Activated CD4-positive, alpha-beta memory T cell treated with anti-CD3 and anti-CD28 coated beads for 36 hours (primary cell): ENCODE measurements around the gene BRDT. TPM values are rescaled to one million over a fixed set of nuclear protein-coding genes. Genes with fewer than 3 reads are reported as not detected.
A peak's percentile ranks its signal among the peaks of the same experiment; 100 is the strongest.

Experiments used
- CTCF ChIA-PET: fragments of 350-600 bp; sonication (Branson Sonifier 250); formaldehyde crosslinking; loops from one replicate; lab custom pipeline; 2021; ENCODE audit warnings: antibody characterized with exemption, inconsistent platforms; lab: Charles Lee
- POLR2A ChIA-PET: fragments of 350-600 bp; sonication (Branson Sonifier 250); formaldehyde crosslinking; loops from one replicate; lab custom pipeline; 2021; ENCODE audit warnings: antibody characterized with exemption; lab: Charles Lee
- DNase-seq: peaks from one replicate; pipeline ENCODE4 v3.0.0-alpha.2; 2020
- H3K27ac Mint-ChIP-seq: one replicate; pipeline ENCODE4 v1.8.0; 2021; ENCODE audit warnings: mixed read lengths
- H3K27me3 Mint-ChIP-seq: one replicate; pipeline ENCODE4 v1.8.0; 2021; ENCODE audit warnings: mixed read lengths
- H3K36me3 Mint-ChIP-seq: one replicate; pipeline ENCODE4 v1.8.0; 2021; ENCODE audit warnings: mixed read lengths
- H3K4me1 Mint-ChIP-seq: one replicate; pipeline ENCODE4 v1.8.0; 2021; ENCODE audit warnings: low read depth, mixed read lengths
- H3K4me3 Mint-ChIP-seq: one replicate; pipeline ENCODE4 v1.8.0; 2021; ENCODE audit warnings: mild to moderate bottlenecking, mixed read lengths
- H3K9me3 Mint-ChIP-seq: one replicate; pipeline ENCODE4 v1.8.0; 2021; ENCODE audit warnings: mixed read lengths
- intact Hi-C: fragments of 100-400 bp; cut with micrococcal nuclease; formaldehyde crosslinking; loops from one replicate; pipeline ENCODE4 v1.15.1; 2023
- total RNA-seq, 2 experiments: library from RNA; stranded (reverse); gene quantifications; one replicate each; pipeline ENCODE4 v1.2.3, GENCODE V29; 2021

BRDT gene
- total RNA-seq, 2 experiments from 2014 or later: not detected

DNA sequence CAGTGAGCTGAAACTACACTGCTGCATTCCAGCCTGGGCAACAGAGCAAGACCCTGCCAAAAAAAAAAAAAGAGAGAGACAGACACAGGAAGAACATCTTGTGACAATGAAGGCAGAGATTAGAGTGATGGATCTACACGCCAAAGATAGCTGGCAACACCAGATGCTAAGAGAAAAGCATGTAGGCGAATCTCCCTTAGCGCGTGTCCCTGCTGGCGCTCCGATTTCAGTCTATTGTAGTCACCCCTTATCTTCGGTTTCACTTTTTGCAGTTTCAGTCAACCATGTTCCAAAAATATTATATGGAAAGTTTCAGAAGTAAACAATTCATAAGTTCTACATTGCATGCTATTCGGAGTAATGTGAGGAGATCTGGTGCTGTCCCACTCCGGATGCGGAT lies 11.6 kb upstream of the BRDT start:
- peaks cover 6% of the 10 kb centered on the region for H3K9me3 Mint-ChIP-seq
- no peak for DNase-seq
- no peak overlapping the region for H3K4me3 Mint-ChIP-seq
- H3K36me3 Mint-ChIP-seq: peaks cover 1% of the 10 kb centered on the region
- ChIA-PET CTCF (interaction anchor here (0.6 kb wide), 1 partner anchor 704 kb away, joined by 3 read pairs; no protein-coding TSS in a partner anchor), POLR2A (no interaction called here)
- H3K4me1 Mint-ChIP-seq: no peaks in the 10 kb centered on the region
- intact Hi-C loops: no loop called here
- no peak overlapping the region for H3K27ac Mint-ChIP-seq
- no peaks in the 10 kb centered on the region for H3K27me3 Mint-ChIP-seq

DNA sequence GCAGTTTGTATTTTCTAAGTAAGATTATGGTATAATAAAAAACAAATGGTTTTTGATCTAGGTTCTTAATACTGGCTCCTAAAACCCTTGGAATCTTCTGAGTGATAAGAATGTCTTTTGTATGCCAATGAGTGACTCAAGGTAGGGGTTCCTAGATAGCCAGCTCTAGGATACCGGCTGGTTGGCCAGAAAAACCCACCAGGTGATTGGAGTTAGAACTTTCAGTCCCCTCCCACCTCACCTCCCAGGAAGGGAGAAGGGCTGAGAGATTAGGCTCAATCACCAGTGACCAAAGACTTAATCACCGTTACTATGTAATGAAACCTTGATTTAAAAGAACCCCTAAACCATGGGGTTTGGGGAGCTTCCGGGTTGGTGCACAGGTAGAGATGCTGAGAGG lies 8.7 kb upstream of the BRDT start:
- H3K27me3 Mint-ChIP-seq: no peaks in the 10 kb centered on the region
- H3K27ac Mint-ChIP-seq: no peak overlapping the region
- no peaks in the 10 kb centered on the region for H3K4me1 Mint-ChIP-seq
- POLR2A ChIA-PET: no interaction called here
- H3K36me3 Mint-ChIP-seq: peaks cover 1% of the 10 kb centered on the region
- intact Hi-C loops: no loop called here
- H3K4me3 Mint-ChIP-seq: no peak overlapping the region
- CTCF ChIA-PET: interaction anchor here (0.6 to 1.8 kb wide), 3 partner anchors 539 to 775 kb away, joined by 3 to 6 read pairs (median 3); no protein-coding TSS in a partner anchor
- H3K9me3 Mint-ChIP-seq: peaks cover 6% of the 10 kb centered on the region
- no peak for DNase-seq

DNA sequence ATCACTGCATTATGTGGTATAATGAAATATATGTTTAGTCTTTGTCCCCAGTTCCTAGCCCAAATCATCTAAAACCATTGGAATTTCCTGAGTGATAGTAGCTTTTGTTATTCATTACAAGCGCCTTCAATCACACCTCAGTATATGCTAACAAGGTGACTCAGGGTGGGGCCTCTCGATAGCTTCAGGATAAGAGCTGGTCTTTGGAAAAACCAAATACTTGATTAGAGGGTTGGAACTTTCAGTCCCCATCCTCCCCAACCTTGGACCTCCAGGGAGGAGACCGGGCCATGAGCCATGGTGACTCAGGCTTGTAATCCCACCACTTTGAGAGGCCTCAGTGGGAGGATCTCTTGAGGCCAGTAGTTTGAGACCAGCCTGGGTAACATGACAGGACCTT lies 5.1 kb upstream of the BRDT start:
- H3K4me3 Mint-ChIP-seq: no peak overlapping the region
- no peaks in the 10 kb centered on the region for H3K27me3 Mint-ChIP-seq
- no peak overlapping the region for H3K27ac Mint-ChIP-seq
- DNase-seq: no peak
- H3K36me3 Mint-ChIP-seq: peaks cover 1% of the 10 kb centered on the region
- intact Hi-C loops: no loop called here
- H3K9me3 Mint-ChIP-seq: peaks cover 6% of the 10 kb centered on the region
- ChIA-PET POLR2A (no interaction called here), CTCF (interaction anchor here (0.5 kb wide), 1 partner anchor 53 kb away, joined by 3 read pairs; no protein-coding TSS in a partner anchor)
- peaks cover 16% of the 10 kb centered on the region for H3K4me1 Mint-ChIP-seq

DNA sequence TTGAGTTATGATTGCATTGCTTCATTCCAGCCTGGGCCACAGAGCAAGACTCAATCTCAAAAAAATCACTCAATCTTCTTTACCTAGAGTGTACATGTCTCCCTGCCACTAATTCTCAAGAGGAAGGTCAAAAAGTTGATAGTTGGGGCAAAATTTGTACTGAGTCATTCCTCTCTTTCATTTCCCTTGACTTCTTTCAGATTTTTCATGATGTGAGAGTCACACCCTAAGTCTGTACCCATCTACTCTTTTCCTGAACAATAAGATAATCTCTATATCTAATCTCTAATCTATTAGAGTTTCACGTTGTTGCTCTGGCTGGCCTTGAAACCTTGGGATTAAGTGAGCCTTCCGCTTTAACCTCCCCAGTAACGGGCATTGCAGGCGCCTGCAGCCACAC lies 1.1 kb upstream of the BRDT start:
- no peaks in the 10 kb centered on the region for H3K9me3 Mint-ChIP-seq
- H3K27ac Mint-ChIP-seq: peak overlapping the region; percentile 63
- H3K27me3 Mint-ChIP-seq: no peaks in the 10 kb centered on the region
- H3K4me3 Mint-ChIP-seq: peak overlapping the region; percentile 66
- intact Hi-C loops: no loop called here
- ChIA-PET POLR2A (no interaction called here), CTCF (interaction anchor here (0.6 kb wide), 1 partner anchor 44 kb away, joined by 4 read pairs; no protein-coding TSS in a partner anchor)
- peaks cover 18% of the 10 kb centered on the region for H3K4me1 Mint-ChIP-seq
- H3K36me3 Mint-ChIP-seq: no peaks in the 10 kb centered on the region
- no peak for DNase-seq

DNA sequence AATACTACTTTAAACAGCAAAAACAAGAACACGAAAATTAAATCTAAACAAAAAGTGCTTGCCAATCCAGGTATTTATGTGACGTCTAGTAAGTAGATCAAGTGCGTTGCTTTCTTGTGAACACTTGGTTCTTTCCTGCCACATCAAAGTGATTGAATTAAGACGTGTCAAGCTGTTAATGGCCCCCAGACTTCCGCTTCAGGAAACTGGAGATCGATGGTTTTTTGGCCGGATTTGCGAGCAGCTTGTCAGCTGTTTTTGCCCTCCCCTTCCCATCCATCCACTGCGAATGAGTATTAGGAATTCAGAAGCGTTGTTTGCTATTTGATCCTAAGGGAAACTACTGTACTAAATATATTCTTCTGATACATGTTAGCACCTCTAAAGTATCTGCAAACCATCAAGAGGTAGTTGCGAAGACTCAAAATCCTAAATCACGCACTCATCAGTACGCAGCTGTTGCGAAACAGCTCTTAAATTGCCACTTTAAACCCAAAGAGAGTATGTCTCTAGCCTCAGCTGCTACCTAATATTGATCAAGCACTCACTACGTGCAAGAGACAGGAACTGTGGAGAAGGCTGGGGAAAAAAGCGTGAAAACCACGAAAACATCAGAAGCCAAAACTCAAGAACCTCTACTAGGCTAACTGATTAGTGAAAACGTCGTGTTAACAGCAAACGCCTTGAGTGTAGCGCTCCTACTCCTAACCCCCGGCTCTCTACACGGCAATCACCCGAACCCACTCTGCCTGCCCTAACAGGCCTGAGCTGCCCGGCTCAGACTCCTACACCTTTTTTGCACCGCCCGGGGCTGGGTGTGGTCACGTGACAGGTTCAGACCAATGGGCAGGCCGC lies 473 bp upstream of the BRDT start:
- Mint-ChIP-seq H3K27me3 (no peaks in the 10 kb centered on the region), H3K4me3 (peak overlapping the region; percentile 66), H3K9me3 (no peaks in the 10 kb centered on the region), H3K36me3 (no peaks in the 10 kb centered on the region), H3K27ac (peak overlapping the region; percentile 63), H3K4me1 (peaks cover 18% of the 10 kb centered on the region)
- DNase-seq: peak; percentile 65
- intact Hi-C loops: no loop called here
- ChIA-PET POLR2A (no interaction called here), CTCF (interaction anchor here (0.6 kb wide), 1 partner anchor 44 kb away, joined by 4 read pairs; no protein-coding TSS in a partner anchor)

DNA sequence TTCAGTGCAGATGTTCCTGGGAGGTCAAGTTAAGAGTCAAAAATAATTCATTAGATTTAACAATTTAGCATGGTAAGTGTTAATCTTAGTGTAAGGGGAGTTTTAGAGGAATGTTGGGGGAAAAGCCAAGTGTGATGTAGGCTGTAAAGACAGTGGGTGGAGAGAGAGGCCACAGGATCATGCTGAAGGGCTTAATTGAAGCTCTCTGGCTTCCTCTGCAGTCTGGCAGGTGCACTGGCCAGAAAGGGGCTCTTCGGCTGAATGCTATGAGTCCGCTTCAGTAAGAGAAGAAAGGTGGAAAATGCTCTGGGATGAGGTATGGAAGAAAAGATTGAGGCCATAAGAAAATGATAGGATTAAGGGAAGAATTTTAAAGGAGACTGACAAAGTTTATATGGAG lies 3.0 kb downstream of the BRDT start:
- H3K36me3 Mint-ChIP-seq: no peaks in the 10 kb centered on the region
- CTCF ChIA-PET: no interaction called here
- DNase-seq: no peak
- H3K4me1 Mint-ChIP-seq: peaks cover 17% of the 10 kb centered on the region
- H3K4me3 Mint-ChIP-seq: no peak overlapping the region
- H3K27ac Mint-ChIP-seq: no peak overlapping the region
- POLR2A ChIA-PET: interaction anchor here (0.6 kb wide), 1 partner anchor 366 kb away, joined by 4 read pairs; no protein-coding TSS in a partner anchor
- no peaks in the 10 kb centered on the region for H3K27me3 Mint-ChIP-seq
- no peaks in the 10 kb centered on the region for H3K9me3 Mint-ChIP-seq
- intact Hi-C loops: no loop called here

DNA sequence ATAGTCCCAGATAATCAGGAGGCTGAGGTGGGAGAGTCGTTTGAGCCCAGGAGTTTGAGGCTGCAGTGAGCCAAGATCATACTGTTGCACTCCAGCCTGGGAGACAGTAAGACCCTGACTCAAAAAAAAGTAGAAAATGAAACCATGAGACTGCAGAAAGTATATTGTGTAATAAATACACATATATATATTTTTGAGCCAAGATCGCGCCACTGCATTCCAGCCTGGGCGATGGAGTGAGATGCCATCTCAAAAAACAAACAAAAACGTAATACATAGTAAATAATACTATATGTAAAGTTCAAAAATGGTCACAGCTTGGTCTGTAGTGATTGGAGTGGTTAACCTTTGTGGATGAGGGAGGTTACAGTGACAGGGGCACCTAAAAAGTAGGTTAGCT lies 9.7 kb downstream of the BRDT start:
- no peak overlapping the region for H3K4me3 Mint-ChIP-seq
- DNase-seq: no peak
- no peaks in the 10 kb centered on the region for H3K27me3 Mint-ChIP-seq
- ChIA-PET POLR2A (no interaction called here), CTCF (no interaction called here)
- no peak overlapping the region for H3K27ac Mint-ChIP-seq
- H3K9me3 Mint-ChIP-seq: no peaks in the 10 kb centered on the region
- H3K4me1 Mint-ChIP-seq: no peaks in the 10 kb centered on the region
- intact Hi-C loops: no loop called here
- H3K36me3 Mint-ChIP-seq: no peaks in the 10 kb centered on the region

DNA sequence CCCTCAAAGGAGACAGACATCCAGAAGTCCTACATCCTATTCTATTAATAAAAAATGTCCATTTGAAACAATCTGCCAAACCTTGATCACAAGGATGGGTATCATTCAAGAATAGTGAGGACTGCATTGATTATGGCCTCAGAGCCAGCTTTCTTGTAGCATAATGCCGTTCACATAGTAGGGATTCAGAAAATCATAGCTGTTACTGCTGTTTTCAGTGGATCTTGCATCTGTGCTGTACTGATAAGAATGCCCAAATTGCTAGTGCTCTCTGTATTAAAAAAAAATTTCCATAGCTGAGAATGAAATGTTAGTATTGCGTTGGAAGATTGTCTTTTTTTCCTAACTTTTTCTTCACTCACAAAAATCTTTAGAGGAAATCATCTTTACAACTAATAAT lies 19.1 kb downstream of the BRDT start:
- ChIA-PET CTCF (no interaction called here), POLR2A (no interaction called here)
- Mint-ChIP-seq H3K27me3 (no peaks in the 10 kb centered on the region), H3K4me1 (no peaks in the 10 kb centered on the region), H3K27ac (no peak overlapping the region), H3K9me3 (no peaks in the 10 kb centered on the region), H3K36me3 (no peaks in the 10 kb centered on the region), H3K4me3 (no peak overlapping the region)
- DNase-seq: no peak
- intact Hi-C loops: no loop called here

DNA sequence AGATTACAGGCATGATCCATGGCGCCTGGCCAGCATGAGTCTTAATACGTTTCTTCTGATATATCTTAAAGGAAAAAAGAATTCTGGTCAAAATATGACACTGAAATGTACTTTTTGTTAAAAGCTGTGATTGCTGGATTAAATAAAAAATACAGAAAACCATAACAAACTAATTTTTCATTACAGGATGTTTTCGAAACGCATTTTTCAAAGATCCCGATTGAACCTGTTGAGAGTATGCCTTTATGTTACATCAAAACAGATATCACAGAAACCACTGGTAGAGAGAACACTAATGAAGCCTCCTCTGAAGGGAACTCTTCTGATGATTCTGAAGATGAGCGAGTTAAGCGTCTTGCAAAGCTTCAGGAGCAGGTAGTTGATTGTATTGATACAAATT lies 30.2 kb downstream of the BRDT start:
- intact Hi-C loops: no loop called here
- POLR2A ChIA-PET: no interaction called here

DNA sequence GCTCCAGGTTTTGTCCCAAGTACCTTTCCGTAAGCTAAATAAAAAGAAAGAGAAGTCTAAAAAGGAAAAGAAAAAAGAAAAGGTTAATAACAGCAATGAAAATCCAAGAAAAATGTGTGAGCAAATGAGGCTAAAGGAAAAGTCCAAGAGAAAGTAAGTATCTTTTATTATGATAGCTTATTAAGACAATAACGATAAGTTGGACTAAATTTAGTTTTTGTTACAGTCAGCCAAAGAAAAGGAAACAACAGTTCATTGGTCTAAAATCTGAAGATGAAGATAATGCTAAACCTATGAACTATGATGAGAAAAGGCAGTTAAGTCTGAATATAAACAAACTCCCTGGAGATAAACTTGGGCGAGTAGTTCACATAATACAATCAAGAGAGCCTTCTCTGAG lies 31.5 kb downstream of the BRDT start:
- POLR2A ChIA-PET: no interaction called here
- CTCF ChIA-PET: interaction anchor here (0.6 kb wide), 1 partner anchor 397 kb away, joined by 4 read pairs; no protein-coding TSS in a partner anchor
- DNase-seq: no peak
- no peak overlapping the region for H3K4me3 Mint-ChIP-seq
- no peaks in the 10 kb centered on the region for H3K27me3 Mint-ChIP-seq
- no peaks in the 10 kb centered on the region for H3K36me3 Mint-ChIP-seq
- intact Hi-C loops: no loop called here
- H3K27ac Mint-ChIP-seq: no peak overlapping the region
- no peaks in the 10 kb centered on the region for H3K9me3 Mint-ChIP-seq
- H3K4me1 Mint-ChIP-seq: peaks cover 1% of the 10 kb centered on the region

More for the DNA sequence above, 30.2 kb downstream of the BRDT start:
- H3K4me3 Mint-ChIP-seq: no peak overlapping the region
- H3K4me1 Mint-ChIP-seq: peaks cover 1% of the 10 kb centered on the region
- H3K27ac Mint-ChIP-seq: no peak overlapping the region
- no peak for DNase-seq
- CTCF ChIA-PET: interaction anchor here (0.6 to 0.7 kb wide), 2 partner anchors 18 to 579 kb away, joined by 3 read pairs; no protein-coding TSS in a partner anchor
- H3K9me3 Mint-ChIP-seq: no peaks in the 10 kb centered on the region
- no peaks in the 10 kb centered on the region for H3K36me3 Mint-ChIP-seq
- H3K27me3 Mint-ChIP-seq: no peaks in the 10 kb centered on the region

DNA sequence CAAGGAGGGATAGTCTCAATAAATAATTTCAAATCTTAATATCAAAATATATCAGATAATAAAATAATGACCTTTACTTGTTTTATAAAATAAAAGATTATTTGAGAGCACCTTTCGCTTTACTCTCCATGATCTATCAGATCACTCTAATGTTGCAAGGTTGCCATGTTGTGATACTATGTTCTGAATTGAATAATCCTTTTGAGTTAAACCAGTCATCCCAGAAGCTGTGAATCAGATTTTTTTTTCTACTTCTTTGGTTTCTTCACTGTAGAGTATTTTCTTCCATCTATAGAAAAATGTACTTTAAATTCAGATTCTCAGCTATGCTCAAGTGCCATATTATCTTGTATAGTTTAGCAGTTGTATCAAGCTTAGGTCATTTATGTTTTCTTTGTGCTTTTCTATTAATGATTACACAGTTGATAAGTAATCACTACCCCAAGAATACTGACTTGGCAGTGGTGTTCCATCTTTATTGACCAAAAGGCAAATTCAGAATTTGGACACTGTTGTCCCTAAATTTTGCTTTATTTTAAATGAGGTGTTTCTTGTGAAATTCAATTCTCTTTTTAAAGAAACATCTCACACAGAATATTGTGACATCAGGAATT lies 32.9 kb downstream of the BRDT start:
- ChIA-PET POLR2A (no interaction called here), CTCF (no interaction called here)
- no peaks in the 10 kb centered on the region for H3K27me3 Mint-ChIP-seq
- intact Hi-C loops: no loop called here
- H3K4me1 Mint-ChIP-seq: peaks cover 1% of the 10 kb centered on the region
- no peak for DNase-seq
- H3K36me3 Mint-ChIP-seq: no peaks in the 10 kb centered on the region
- H3K27ac Mint-ChIP-seq: no peak overlapping the region
- no peak overlapping the region for H3K4me3 Mint-ChIP-seq
- H3K9me3 Mint-ChIP-seq: no peaks in the 10 kb centered on the region

DNA sequence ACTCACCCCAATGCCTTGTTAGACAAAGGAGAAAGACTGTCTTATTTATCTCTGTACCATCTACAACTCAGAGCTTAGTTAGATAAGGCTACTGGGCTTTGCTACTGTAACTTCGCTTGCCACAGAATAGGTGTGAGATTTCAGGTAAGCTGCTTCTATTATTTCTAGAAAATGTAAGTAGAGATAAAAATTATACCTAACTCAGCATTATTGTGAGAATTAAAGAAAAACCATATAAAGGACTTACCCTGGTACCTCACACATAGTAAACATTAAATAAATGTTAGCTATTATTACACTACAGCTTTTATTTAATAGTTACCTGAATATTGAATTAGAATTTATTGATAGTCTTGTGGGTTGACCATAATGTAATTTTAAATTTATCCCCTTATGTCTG lies 44.1 kb downstream of the BRDT start:
- Mint-ChIP-seq H3K4me1 (no peaks in the 10 kb centered on the region), H3K9me3 (no peaks in the 10 kb centered on the region), H3K27me3 (no peaks in the 10 kb centered on the region), H3K4me3 (no peak overlapping the region), H3K36me3 (no peaks in the 10 kb centered on the region), H3K27ac (no peak overlapping the region)
- intact Hi-C loops: no loop called here
- ChIA-PET CTCF (interaction anchor here (0.8 to 1.0 kb wide), 2 partner anchors 12 to 317 kb away, joined by 3 to 4 read pairs; no protein-coding TSS in a partner anchor), POLR2A (no interaction called here)
- DNase-seq: no peak
